ENCODE results near the gene TMEM213.

DNA sequence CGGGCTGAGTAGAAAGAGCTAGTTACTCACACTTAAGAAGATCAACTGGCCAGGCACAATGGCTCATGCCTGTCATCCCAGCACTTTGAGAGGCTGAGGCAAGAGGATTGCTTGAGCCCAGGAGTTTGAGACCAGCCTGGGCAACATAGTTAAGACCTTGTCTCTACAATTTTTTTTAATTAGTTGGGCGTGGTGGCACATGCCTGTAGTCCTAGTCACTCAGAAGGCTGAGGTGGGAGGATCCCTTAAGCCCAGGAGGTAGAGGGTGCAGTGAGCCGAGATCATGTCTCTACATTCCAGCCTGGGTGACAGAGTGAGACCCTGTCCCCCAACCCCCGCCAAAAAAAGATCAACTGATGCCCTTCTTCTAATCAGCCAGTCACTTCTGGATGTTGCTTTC lies 74.8 kb downstream of the TMEM213 start:
- TF ChIP-seq CTCF (IDR thresholded peaks at IDR 0.05; ENCODE audit: poor library complexity, severe bottlenecking) (no peak), REST (IDR thresholded peaks at IDR 0.05; ENCODE audit: borderline replicate concordance) (no peak), EP300 (conservative IDR thresholded peaks at IDR 0.05; ENCODE audit: poor library complexity, severe bottlenecking) (no peak), TAF1 (IDR thresholded peaks at IDR 0.05; ENCODE audit: low read depth) (no peak), POLR2AphosphoS5 (IDR thresholded peaks at IDR 0.05) (no peak), EZH2 (IDR thresholded peaks at IDR 0.05; ENCODE audit: borderline replicate concordance, insufficient read depth, low read length, poor library complexity, severe bottlenecking) (no peak)
